GM23338 (cell line): ENCODE measurements around the gene CCL4L2. TPM values are rescaled to one million over a fixed set of nuclear protein-coding genes. Genes with fewer than 3 reads are reported as not detected.
A peak's percentile ranks its signal among the peaks of the same experiment; 100 is the strongest.
"Not testable (repeated sequence)": the region's sequence is repeated elsewhere in the genome, so short reads cannot be mapped to it uniquely, and the experiment has no call there.

Experiments
- ATAC-seq: fragments of 200-7000 bp; cut with Tn5 transposase; 3 replicates; pipeline ENCODE4 v1.9.1; 2020
- DNase-seq: peaks from one replicate; pipeline ENCODE4 v3.0.0-alpha.2; 2015; ENCODE audit warnings: low spot score
- H2AFZ ChIP-seq: fragments of 200-600 bp; sonication (generic); 2 replicates; pipeline ENCODE4 v1.8.0; 2016; ENCODE audit warnings: antibody characterized with exemption, mild to moderate bottlenecking, moderate library complexity
- H3F3A ChIP-seq: fragments of 200-600 bp; sonication (generic); replicated peaks from 2 replicates; pipeline ENCODE4 v1.8.0; 2017; ENCODE audit warnings: antibody characterized with exemption, mixed run types, low read depth
- H3K27ac ChIP-seq: fragments of 200-600 bp; sonication (generic); 2 replicates; pipeline ENCODE4 v1.6.1; 2016; ENCODE audit warnings: low read depth
- H3K27me3 ChIP-seq: fragments of 200-600 bp; sonication (generic); 2 replicates; pipeline ENCODE4 v1.8.0; 2016; ENCODE audit warnings: mild to moderate bottlenecking, mixed run types, moderate library complexity; ENCODE audit not compliant: insufficient read depth
- H3K36me3 ChIP-seq: fragments of 200-600 bp; sonication (generic); 2 replicates; pipeline ENCODE4 v1.8.0; 2016; ENCODE audit warnings: mild to moderate bottlenecking; ENCODE audit not compliant: insufficient read depth
- H3K4me1 ChIP-seq: fragments of 200-600 bp; sonication (generic); 2 replicates; pipeline ENCODE4 v1.8.0; 2016; ENCODE audit warnings: mild to moderate bottlenecking, moderate library complexity; ENCODE audit not compliant: insufficient read depth
- H3K4me2 ChIP-seq: fragments of 200-600 bp; sonication (generic); 2 replicates; pipeline ENCODE4 v1.7.1; 2017; ENCODE audit warnings: mixed run types
- H3K4me3 ChIP-seq: fragments of 200-600 bp; sonication (generic); 2 replicates; pipeline ENCODE4 v1.6.1; 2016; ENCODE audit warnings: mixed run types
- H3K79me2 ChIP-seq: fragments of 200-600 bp; sonication (generic); replicated peaks from 2 replicates; pipeline ENCODE4 v1.8.0; 2017; ENCODE audit warnings: mild to moderate bottlenecking; ENCODE audit not compliant: insufficient read depth
- H3K9me2 ChIP-seq: fragments of 200-600 bp; sonication (generic); 2 replicates; pipeline ENCODE4 v1.8.0; 2017; ENCODE audit not compliant: insufficient read depth
- H4K20me1 ChIP-seq: fragments of 200-600 bp; sonication (generic); replicated peaks from 2 replicates; pipeline ENCODE4 v1.8.0; 2017; ENCODE audit warnings: mild to moderate bottlenecking; ENCODE audit not compliant: insufficient read depth
- H3K27ac Mint-ChIP-seq: 2 replicates; pipeline ENCODE4 v1.8.0; 2020; ENCODE audit warnings: inconsistent platforms, mild to moderate bottlenecking, moderate library complexity, mixed read lengths
- H3K27me3 Mint-ChIP-seq: 3 replicates; pipeline ENCODE4 v1.8.0; 2022; ENCODE audit warnings: low read depth, mild to moderate bottlenecking, moderate library complexity, mixed read lengths, inconsistent platforms; ENCODE audit not compliant: insufficient read depth, poor library complexity
- H3K36me3 Mint-ChIP-seq: 3 replicates; pipeline ENCODE4 v1.8.0; 2021; ENCODE audit warnings: low read depth, mild to moderate bottlenecking, inconsistent platforms, moderate library complexity, mixed read lengths
- H3K4me1 Mint-ChIP-seq: 3 replicates; pipeline ENCODE4 v1.8.0; 2020; ENCODE audit warnings: mild to moderate bottlenecking, inconsistent platforms, mixed read lengths
- H3K4me3 Mint-ChIP-seq: 3 replicates; pipeline ENCODE4 v1.8.0; 2021; ENCODE audit warnings: moderate library complexity, mild to moderate bottlenecking, inconsistent platforms, mixed read lengths
- H3K9me3 Mint-ChIP-seq: 3 replicates; pipeline ENCODE4 v1.8.0; 2020; ENCODE audit warnings: moderate library complexity, mild to moderate bottlenecking, inconsistent platforms, mixed read lengths
- CREB1 ChIP-seq: fragments of 250-450 bp; sonication (Bioruptor Pico); IDR thresholded peaks from 2 replicates; pipeline ENCODE4 v1.5.0; 2020; ENCODE audit warnings: low read depth, mild to moderate bottlenecking, moderate library complexity
- NANOG ChIP-seq: IDR thresholded peaks from 2 replicates; pipeline ENCODE4 v1.6.1; 2016; ENCODE audit warnings: antibody characterized with exemption, borderline replicate concordance
- POLR2AphosphoS5 ChIP-seq: IDR thresholded peaks from 2 replicates; pipeline ENCODE4 v1.6.1; 2016; ENCODE audit warnings: antibody characterized with exemption, low read depth
- ZNF331 ChIP-seq: fragments of 250-450 bp; sonication (Bioruptor Pico); IDR thresholded peaks from 2 replicates; pipeline ENCODE4 v1.5.0; 2020; ENCODE audit warnings: low read depth, mild to moderate bottlenecking, moderate library complexity
- polyA plus RNA-seq: library from polyadenylated mRNA; unstranded; fragments of >200 nt; fragmentation: Nextera tagmentation; extraction: Ambion mirVana; gene quantifications from 2 replicates; pipeline ENCODE4 v1.2.1, GENCODE V29; 2016
- total RNA-seq: library from RNA; depleted of rRNA; stranded (reverse); fragments of >200 nt; shearing (Covaris generic); gene quantifications from 2 replicates; pipeline ENCODE4 v1.2.3, GENCODE V29; 2014
- TF ChIP-seq, protein P1 (sequence below): fragments of 250-450 bp; sonication (Bioruptor Pico); IDR thresholded peaks from 2 replicates; pipeline ENCODE4 v1.5.0; 2020; ENCODE audit warnings: mild to moderate bottlenecking, moderate library complexity

CCL4L2 gene
- total and polyA plus RNA-seq, 2 experiments from 2014 or later = not detected

DNA sequence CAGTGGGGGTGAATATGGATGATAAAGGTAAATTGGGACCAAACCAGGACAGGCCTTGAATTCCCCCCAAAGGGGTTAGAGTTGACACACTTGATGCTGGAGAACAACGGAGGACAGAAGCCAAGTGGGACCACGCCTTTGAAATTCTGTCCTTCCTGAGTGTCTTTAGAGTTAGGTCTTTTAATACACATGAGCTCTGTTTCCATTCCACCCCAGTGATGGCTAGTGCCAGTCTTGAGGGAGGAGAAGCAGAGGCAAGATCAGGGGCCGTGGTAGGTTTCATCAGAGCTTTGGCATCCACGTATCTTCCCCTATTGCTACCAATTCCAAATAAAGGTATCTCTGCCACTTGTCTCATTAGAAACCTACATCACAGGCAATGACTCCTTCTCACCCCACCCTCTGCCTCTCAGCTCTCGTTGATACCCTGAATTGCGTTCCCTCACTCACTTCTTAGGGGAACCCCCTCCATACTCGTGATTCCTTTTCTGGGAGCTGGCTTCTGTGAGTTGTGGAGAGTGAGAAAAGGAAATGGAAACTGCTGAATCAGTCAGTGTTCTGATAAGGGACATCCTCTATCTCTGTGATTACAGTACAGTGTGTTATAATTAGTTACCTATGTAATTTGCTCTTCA lies 11.9 kb upstream of the CCL4L2 start:
- peaks cover 5% of the 10 kb centered on the region for H3K27me3 Mint-ChIP-seq
- no peak overlapping the region for H3K4me3 Mint-ChIP-seq
- no peak for TF ChIP-seq NANOG
- TF ChIP-seq, protein P1, sequence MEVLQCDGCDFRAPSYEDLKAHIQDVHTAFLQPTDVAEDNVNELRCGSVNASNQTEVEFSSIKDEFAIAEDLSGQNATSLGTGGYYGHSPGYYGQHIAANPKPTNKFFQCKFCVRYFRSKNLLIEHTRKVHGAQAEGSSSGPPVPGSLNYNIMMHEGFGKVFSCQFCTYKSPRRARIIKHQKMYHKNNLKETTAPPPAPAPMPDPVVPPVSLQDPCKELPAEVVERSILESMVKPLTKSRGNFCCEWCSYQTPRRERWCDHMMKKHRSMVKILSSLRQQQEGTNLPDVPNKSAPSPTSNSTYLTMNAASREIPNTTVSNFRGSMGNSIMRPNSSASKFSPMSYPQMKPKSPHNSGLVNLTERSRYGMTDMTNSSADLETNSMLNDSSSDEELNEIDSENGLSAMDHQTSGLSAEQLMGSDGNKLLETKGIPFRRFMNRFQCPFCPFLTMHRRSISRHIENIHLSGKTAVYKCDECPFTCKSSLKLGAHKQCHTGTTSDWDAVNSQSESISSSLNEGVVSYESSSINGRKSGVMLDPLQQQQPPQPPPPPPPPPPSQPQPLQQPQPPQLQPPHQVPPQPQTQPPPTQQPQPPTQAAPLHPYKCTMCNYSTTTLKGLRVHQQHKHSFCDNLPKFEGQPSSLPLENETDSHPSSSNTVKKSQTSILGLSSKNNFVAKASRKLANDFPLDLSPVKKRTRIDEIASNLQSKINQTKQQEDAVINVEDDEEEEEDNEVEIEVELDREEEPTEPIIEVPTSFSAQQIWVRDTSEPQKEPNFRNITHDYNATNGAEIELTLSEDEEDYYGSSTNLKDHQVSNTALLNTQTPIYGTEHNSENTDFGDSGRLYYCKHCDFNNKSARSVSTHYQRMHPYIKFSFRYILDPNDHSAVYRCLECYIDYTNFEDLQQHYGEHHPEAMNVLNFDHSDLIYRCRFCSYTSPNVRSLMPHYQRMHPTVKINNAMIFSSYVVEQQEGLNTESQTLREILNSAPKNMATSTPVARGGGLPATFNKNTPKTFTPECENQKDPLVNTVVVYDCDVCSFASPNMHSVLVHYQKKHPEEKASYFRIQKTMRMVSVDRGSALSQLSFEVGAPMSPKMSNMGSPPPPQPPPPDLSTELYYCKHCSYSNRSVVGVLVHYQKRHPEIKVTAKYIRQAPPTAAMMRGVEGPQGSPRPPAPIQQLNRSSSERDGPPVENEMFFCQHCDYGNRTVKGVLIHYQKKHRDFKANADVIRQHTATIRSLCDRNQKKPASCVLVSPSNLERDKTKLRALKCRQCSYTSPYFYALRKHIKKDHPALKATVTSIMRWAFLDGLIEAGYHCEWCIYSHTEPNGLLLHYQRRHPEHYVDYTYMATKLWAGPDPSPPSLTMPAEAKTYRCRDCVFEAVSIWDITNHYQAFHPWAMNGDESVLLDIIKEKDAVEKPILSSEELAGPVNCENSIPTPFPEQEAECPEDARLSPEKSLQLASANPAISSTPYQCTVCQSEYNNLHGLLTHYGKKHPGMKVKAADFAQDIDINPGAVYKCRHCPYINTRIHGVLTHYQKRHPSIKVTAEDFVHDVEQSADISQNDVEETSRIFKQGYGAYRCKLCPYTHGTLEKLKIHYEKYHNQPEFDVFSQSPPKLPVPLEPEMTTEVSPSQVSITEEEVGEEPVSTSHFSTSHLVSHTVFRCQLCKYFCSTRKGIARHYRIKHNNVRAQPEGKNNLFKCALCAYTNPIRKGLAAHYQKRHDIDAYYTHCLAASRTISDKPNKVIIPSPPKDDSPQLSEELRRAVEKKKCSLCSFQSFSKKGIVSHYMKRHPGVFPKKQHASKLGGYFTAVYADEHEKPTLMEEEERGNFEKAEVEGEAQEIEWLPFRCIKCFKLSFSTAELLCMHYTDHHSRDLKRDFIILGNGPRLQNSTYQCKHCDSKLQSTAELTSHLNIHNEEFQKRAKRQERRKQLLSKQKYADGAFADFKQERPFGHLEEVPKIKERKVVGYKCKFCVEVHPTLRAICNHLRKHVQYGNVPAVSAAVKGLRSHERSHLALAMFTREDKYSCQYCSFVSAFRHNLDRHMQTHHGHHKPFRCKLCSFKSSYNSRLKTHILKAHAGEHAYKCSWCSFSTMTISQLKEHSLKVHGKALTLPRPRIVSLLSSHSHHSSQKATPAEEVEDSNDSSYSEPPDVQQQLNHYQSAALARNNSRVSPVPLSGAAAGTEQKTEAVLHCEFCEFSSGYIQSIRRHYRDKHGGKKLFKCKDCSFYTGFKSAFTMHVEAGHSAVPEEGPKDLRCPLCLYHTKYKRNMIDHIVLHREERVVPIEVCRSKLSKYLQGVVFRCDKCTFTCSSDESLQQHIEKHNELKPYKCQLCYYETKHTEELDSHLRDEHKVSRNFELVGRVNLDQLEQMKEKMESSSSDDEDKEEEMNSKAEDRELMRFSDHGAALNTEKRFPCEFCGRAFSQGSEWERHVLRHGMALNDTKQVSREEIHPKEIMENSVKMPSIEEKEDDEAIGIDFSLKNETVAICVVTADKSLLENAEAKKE = no peak
- TF ChIP-seq POLR2AphosphoS5 = no peak
- TF ChIP-seq CREB1 (CRISPR knock-in tag) = no peak
- no peak for TF ChIP-seq ZNF331 (CRISPR knock-in tag)
- Histone ChIP-seq H4K20me1 (no peaks in the 10 kb centered on the region), H2AFZ (no peak overlapping the region), H3K4me2 (no peak overlapping the region), H3K36me3 (no peaks in the 10 kb centered on the region), H3K4me1 (peaks cover 8% of the 10 kb centered on the region), H3K79me2 (no peaks in the 10 kb centered on the region), H3K9me2 (no peaks in the 10 kb centered on the region), H3F3A (no peaks in the 10 kb centered on the region), H3K27me3 (peaks cover 5% of the 10 kb centered on the region; the same call in 1 of the 2 replicates), H3K4me3 (no peak overlapping the region), H3K27ac (no peak overlapping the region)
- no peaks in the 10 kb centered on the region for H3K9me3 Mint-ChIP-seq
- H3K27ac Mint-ChIP-seq = no peak overlapping the region; the same call in 1 of the 2 replicates
- peaks cover 20% of the 10 kb centered on the region for H3K4me1 Mint-ChIP-seq
- DNase-seq (no peak), ATAC-seq (no peak)
- H3K36me3 Mint-ChIP-seq = no peaks in the 10 kb centered on the region

DNA sequence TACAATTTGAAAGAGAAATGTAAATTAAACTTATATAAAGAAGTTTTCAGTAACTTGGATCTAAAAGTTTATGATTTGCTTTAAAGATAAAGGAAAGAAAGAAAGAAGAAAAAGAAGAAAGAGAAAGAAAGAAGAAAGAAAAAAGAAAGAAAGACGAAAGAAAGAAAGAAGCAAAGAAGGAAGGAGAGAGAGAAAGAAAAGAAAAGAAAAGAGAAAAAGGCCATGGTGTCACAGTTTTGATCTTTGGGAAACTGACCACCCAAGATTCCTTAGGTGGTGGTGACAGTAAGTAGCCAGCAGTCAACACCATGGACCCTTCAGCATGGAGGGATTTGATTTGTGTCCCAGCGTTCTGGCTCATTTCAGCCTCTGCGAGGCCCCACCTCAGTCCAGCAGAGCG lies 9.8 kb upstream of the CCL4L2 start:
- not testable (repeated sequence) for H3F3A ChIP-seq, H3K27ac ChIP-seq, H3K79me2 ChIP-seq, H3K4me3 ChIP-seq, H3K27me3 ChIP-seq, H3K4me3 Mint-ChIP-seq, H4K20me1 ChIP-seq, H3K9me2 ChIP-seq, ATAC-seq, H3K27me3 Mint-ChIP-seq, H3K27ac Mint-ChIP-seq, H3K4me1 ChIP-seq, H3K9me3 Mint-ChIP-seq, H3K36me3 Mint-ChIP-seq, DNase-seq, H3K36me3 ChIP-seq, H3K4me2 ChIP-seq
- H2AFZ ChIP-seq = peak overlapping the region; percentile 43; the same call in 1 of the 2 replicates
- peaks cover 13% of the 10 kb centered on the region for H3K4me1 Mint-ChIP-seq

DNA sequence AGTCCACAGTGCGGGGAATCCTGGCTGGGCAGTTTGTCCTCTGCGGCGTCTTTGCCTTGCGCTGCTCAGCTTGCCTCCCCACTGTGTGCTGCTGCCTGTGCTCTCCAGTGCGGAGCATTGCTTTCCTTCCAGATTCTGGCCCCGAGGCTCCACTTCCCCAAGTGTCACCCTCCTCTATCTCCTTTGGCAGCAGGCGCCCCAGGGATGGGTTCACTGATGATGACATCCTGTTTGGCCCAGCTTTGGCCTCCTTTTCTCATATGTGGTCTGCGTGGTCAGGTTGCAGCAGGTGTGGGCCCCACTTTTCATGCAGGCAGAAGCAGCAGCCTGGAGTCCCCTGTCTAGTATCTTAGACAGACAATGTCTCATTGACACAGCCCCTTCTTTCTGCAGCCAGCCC lies 9.4 kb upstream of the CCL4L2 start:
- H3K9me2 ChIP-seq, H3K4me1 ChIP-seq, H3K36me3 Mint-ChIP-seq, H3K4me3 Mint-ChIP-seq, DNase-seq, H3K27ac ChIP-seq, H3K27ac Mint-ChIP-seq, H3K4me3 ChIP-seq, H3K27me3 Mint-ChIP-seq, H3K9me3 Mint-ChIP-seq, H2AFZ ChIP-seq, H3K27me3 ChIP-seq, H3K4me2 ChIP-seq, H3F3A ChIP-seq, H3K36me3 ChIP-seq, H4K20me1 ChIP-seq, H3K79me2 ChIP-seq: not testable (repeated sequence)
- peak; percentile 41 for ATAC-seq
- H3K4me1 Mint-ChIP-seq = peaks cover 10% of the 10 kb centered on the region
